HG03354 (cell line): Measurements from ENCODE around the gene EPB41L1.
"Not testable (repeated sequence)": the region's sequence is repeated elsewhere in the genome, so short reads cannot be mapped to it uniquely, and the experiment has no call there.

Experiments used
- ATAC-seq: cut with Tn5 transposase; IDR thresholded peaks from one replicate; pipeline ENCODE4 v1.9.1; 2021; ENCODE audit warnings: mild to moderate bottlenecking; ENCODE audit not compliant: unreplicated experiment, poor library complexity, severe bottlenecking

The EPB41L1 gene

GRCh38 chr20:36122931-36123288 is 31.6 kb upstream of the EPB41L1 start:
- no peak for ATAC-seq

GRCh38 chr20:36125097-36125496 is 29.4 kb upstream of the EPB41L1 start:
- no peak for ATAC-seq

DNA sequence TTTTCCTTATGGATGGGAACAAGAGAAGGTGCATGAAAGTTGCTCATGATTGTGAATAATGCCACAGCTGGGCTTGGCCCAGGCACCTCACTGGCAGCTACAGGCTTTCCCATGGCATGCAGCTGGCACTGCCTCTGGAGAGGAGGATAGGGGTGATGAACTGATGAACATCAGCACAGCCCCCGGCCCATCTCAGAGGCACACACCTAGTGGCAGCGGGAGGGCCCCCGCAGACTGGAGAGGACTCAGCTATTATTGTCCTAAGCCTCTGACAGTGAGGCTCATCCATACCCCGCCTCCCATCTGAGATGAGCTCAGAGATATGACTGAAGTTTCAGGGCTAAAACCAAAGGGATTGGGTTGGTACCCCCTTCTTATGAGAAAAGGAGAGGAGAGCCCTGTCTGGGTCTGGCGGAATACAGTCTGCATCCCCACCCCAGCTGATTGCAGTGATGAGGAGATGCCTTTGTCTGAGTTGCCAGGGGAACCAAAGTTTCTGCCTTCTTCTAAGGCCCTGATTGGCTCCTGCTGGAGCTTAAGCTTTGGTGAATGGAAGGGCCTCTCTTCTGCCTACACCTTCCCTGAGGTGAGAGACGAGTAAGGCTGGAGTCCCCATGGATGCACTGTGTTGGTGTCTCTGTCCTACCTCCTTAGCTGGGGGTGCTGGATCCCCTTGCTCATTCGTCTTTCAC is 27.6 kb upstream of the EPB41L1 start:
- no peak for ATAC-seq

GRCh38 chr20:36128463-36129159 is 25.9 kb upstream of the EPB41L1 start:
- no peak for ATAC-seq

- ATAC-seq, result no peak
Observed at GRCh38 chr20:36129160-36129543, 25.4 kb upstream of the EPB41L1 start.

- no peak for ATAC-seq
Observed at GRCh38 chr20:36130390-36130789, 24.1 kb upstream of the EPB41L1 start.

GRCh38 chr20:36132802-36133211 is 21.7 kb upstream of the EPB41L1 start:
- ATAC-seq, result no peak

GRCh38 chr20:36133821-36134220 is 20.7 kb upstream of the EPB41L1 start:
- no peak for ATAC-seq

GRCh38 chr20:36135159-36135558 is 19.4 kb upstream of the EPB41L1 start:
- ATAC-seq, result no peak

GRCh38 chr20:36135821-36136220 is 18.7 kb upstream of the EPB41L1 start:
- no peak for ATAC-seq

DNA sequence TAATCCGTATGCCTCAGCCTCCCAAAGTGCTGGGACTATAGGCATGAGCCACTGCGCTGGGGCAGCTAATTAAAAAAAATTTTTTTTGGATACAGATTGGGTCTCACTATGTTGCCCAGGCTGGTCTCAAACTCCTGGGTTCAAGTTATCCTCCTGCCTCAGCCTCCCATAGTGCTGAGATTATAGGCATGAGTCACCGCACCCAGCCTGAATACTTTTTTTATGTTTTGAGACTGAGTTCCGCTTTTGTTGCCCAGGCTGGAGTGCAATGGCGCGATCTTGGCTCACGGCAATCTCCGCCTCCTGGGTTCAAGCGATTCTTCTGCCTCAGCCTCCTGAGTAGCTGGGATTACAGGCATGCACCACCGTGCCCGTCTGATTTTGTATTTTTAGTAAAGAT is 17.2 kb upstream of the EPB41L1 start:
- ATAC-seq, result not testable (repeated sequence)

- no peak for ATAC-seq
Observed at GRCh38 chr20:36141310-36141709, 13.2 kb upstream of the EPB41L1 start.

DNA sequence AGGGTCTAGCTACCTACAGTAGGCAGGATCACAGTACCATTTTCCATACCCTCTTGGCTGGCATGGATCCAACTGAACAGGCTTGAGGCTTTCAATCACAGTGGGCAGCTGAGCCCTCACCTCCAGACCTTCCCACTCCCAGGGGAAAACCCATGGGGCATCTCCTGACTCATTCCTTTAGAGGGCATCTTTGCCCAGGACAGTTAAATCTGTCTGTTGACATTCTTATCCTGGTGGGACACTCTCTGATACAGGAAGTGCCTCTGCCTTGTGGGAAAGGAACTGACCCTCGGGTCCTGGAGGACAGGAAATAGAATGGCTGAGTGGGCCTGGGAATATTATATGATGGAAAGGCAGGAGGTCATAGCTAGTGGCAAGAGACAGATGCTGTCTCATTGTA is 10.2 kb upstream of the EPB41L1 start:
- ATAC-seq, result no peak

DNA sequence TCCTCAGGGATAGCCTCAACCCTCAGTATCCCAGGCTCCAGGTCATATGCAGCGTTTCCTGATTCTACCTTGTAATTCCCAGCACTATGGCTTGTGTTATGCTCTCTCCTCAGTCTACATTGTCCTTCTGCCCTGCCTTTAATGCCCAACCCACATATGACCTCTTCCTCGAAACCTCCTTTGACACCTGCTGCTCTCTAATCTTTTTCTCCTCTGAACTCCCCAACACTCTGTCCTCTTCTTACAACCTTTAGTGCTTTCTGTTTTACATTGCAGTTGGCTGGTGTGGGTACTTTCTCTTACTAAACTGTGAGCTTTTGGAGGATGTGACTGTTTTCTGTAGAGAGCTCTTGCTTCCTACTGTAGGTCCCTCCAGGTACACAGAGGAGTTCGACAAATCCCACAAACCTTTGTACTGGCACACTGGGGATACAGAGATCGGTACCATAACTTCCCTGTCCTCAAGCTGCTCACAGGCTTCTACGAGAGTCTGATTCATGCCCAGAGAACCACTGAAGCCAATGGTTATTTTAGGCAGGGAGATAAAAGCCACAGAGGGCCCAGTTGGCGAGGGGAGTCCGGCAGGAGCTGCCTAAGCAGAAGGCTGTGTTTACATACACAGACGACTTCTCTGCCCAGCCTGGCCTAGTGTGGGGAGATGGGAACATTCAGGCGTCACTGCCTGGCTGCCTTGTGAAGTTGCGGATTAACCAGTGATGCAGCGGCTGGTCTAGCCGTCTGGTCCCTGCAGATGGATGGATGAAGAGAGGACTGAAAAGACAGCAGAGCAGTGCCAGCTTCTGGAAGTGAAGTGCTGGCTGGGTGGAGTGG is 8.4 kb upstream of the EPB41L1 start:
- no peak for ATAC-seq

- no peak for ATAC-seq
Observed at GRCh38 chr20:36147690-36148089, 6.8 kb upstream of the EPB41L1 start.

DNA sequence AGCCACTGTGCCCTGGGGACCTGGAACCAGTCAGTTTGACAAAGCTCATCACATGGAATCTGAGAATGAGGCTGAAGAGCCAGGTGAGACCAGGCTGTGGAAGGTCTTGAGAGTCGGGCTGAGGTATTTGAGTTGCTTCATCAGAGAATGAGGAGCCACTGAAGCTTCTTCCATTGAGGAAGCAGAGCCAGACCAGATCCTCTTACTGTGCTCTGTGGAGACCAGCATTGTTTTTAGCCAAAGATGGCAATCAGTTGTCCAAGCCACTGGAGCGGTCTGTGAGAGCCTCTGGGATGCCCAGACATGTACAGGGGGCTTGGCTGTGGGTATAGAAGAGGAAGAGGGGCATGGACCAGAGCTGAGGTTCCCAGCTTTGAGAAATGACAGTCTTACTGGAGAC is 6.1 kb upstream of the EPB41L1 start:
- ATAC-seq, result no peak

DNA sequence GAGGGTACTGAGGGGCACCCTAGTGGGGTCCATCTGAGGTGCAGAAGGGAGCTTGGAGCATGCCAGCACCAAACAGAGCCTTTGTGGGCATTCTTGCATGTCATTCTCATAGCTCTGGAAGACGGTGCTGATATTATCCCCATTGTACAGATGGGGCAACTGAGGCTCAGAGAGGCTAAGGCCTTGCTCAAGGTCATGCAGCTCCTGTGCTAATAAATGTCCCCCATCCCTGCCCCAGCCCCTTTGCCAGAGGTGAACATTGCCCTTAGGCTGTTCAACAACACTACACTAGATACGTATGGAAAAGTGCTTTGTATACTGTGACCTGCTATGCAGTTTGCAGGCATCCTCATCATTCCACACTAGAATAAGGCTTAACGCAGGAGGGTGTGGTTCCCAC is 5.5 kb upstream of the EPB41L1 start:
- ATAC-seq, result no peak

DNA sequence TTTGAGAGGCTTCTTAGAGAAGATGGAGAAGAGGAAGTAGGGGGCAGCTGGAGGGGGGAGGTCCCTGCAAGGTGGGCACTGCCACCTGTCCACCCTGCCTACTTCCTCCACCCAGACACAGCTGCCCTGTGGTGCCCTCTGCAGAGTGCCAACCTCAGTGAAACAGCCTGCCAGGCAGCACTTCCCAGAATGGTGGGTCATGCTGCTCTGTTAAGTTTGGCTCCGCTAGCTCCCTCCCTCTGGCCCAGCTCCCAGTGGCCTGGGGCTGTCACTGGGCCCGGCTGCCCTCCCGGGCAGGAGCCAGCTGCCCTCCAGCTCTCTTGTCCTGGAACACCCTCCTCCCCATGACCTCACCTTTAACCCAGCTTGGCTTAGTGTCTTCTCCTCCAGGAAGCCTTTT is 5.1 kb upstream of the EPB41L1 start:
- ATAC-seq, result no peak

DNA sequence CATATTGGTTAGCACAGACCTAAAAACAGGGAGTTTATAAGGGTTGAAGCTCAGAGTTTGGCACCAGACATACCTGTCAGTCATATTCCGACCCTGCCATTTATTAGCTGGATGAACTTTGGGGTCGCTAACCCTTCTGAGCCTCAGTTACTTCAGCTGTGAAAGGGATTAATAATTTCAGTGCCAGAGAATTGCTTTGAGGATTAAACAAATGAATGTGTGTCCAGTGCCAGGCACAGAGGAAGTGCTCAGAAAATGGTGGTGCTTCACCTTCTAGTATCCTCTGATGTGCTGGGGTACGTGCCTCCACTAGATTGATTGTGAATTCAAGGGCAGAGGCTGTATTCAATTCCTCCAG is 4.1 kb upstream of the EPB41L1 start:
- ATAC-seq, result no peak

- ATAC-seq, result no peak
Observed at GRCh38 chr20:36150847-36151539, 3.5 kb upstream of the EPB41L1 start.
